Upper lobe of left lung (tissue), 6 donors: ENCODE measurements around the gene TFEB. TPM values are rescaled to one million over a fixed set of nuclear protein-coding genes. Genes with fewer than 3 reads are reported as not detected.

Experiments
- ATAC-seq, 2 donors: fragments of 200-7000 bp; cut with Tn5 transposase; one replicate each; pipeline ENCODE4 v1.9.1; 2022; ENCODE audit warnings: mild to moderate bottlenecking in 2 of 2, moderate library complexity in 2 of 2; ENCODE audit not compliant: low FRiP score in 2 of 2
- DNase-seq, 2 donors: peaks; one replicate each; pipeline ENCODE4 v3.0.0-alpha.2; 2019 to 2020
- H3K27ac ChIP-seq, 4 donors: fragments of 200-600 bp; sonication (generic); one replicate each; pipeline ENCODE4 v1.5.1; 2016 to 2019
- H3K27me3 ChIP-seq, 4 donors: fragments of 200-600 bp; sonication (generic); one replicate each; pipeline ENCODE4 v1.5.1; 2017 to 2019
- H3K36me3 ChIP-seq, 4 donors: fragments of 200-600 bp; sonication (generic); one replicate each; pipeline ENCODE4 v1.5.1; 2016 to 2019
- H3K4me1 ChIP-seq, 4 donors: fragments of 200-600 bp; sonication (generic); one replicate each; pipeline ENCODE4 v1.5.1; 2018 to 2019
- H3K4me3 ChIP-seq, 4 donors: fragments of 200-600 bp; sonication (generic); one replicate each; pipeline ENCODE4 v1.5.1; 2017 to 2019; ENCODE audit warnings: mild to moderate bottlenecking in 2 of 4, moderate library complexity in 1 of 4
- H3K9me3 ChIP-seq, 4 donors: fragments of 200-600 bp; sonication (generic); one replicate each; pipeline ENCODE4 v1.5.1; 2018 to 2019
- CTCF ChIP-seq, 6 experiments: fragments of 450-650 bp in 4 of 6; fragments of 200-600 bp in 2 of 6; sonication (generic) in 2 of 6; IDR thresholded peaks; one replicate each; pipeline ENCODE4 v1.5.1; 2016 to 2019; ENCODE audit warnings: antibody characterized with exemption in 6 of 6
- EP300 ChIP-seq, 4 donors: sonication (generic); formaldehyde crosslinking; IDR thresholded peaks; one replicate each; pipeline ENCODE4 v1.5.1; 2017; ENCODE audit warnings: antibody characterized with exemption in 4 of 4, control low read depth in 2 of 4
- POLR2A ChIP-seq, 4 donors: fragments of 450-650 bp; IDR thresholded peaks; one replicate each; pipeline ENCODE4 v1.5.1; 2016 to 2017; ENCODE audit warnings: antibody characterized with exemption in 4 of 4, mild to moderate bottlenecking in 2 of 4
- POLR2AphosphoS5 ChIP-seq, 2 donors: sonication (generic); formaldehyde crosslinking; IDR thresholded peaks; one replicate each; pipeline ENCODE4 v1.5.1; 2017; ENCODE audit warnings: antibody characterized with exemption in 2 of 2
- WGBS, 2 donors: methylation state at CpG; one replicate each; pipeline ENCODE4 v1.1.5; 2017 to 2018; 5-methylcytosine and 5-hydroxymethylcytosine counted together
- total RNA-seq, 6 donors: library from RNA; depleted of rRNA in 4 of 6; stranded (reverse); fragments of >200 nt in 4 of 6; gene quantifications; one replicate each; pipeline versions ENCODE4 v1.1.0 to v1.2.1, GENCODE V29; 2016 to 2021
- donor health status: DM: no; HTN: no; CAD: no; lungs with moderate emphysema.
- donor health status: DM: no; HTN: yes; CAD: no; lungs with severe emphysema.

TFEB gene
- total RNA-seq, 6 donors from 2014 or later: 20.2 to 46.0 (median 27.3) TPM

GRCh38 chr6:41674231-41675000 is 61.0 kb downstream of the TFEB start:
- H3K4me3 ChIP-seq: no peak overlapping the region
- 67 to 78% methylated on average over 6 to 7 of the region's 7 CpGs for WGBS, 2 donors
- peaks cover 0 to 6% (median 0%) of the 10 kb centered on the region in 4 donors for H3K4me1 ChIP-seq
- H3K27ac ChIP-seq: no peak overlapping the region
- no peaks in the 10 kb centered on the region for H3K36me3 ChIP-seq
- no peak for ATAC-seq
- DNase-seq: no peak
- no peaks in the 10 kb centered on the region for H3K9me3 ChIP-seq
- H3K27me3 ChIP-seq: no peaks in the 10 kb centered on the region
- TF ChIP-seq POLR2AphosphoS5 (IDR thresholded peaks at IDR 0.05) (no peak), EP300 (IDR thresholded peaks at IDR 0.05) (no peak), POLR2A (IDR thresholded peaks at IDR 0.05) (no peak), CTCF (IDR thresholded peaks at IDR 0.05) (no peak)

- no peak overlapping the region for H3K4me3 ChIP-seq
- ATAC-seq (no peak), DNase-seq (no peak)
- WGBS, 2 donors: 88 to 100% methylated on average over 1 to 3 of the region's 5 CpGs
- H3K36me3 ChIP-seq: no peaks in the 10 kb centered on the region
- no peak overlapping the region for H3K27ac ChIP-seq
- H3K4me1 ChIP-seq: peaks cover 0 to 6% (median 0%) of the 10 kb centered on the region in 4 donors
- no peaks in the 10 kb centered on the region for H3K27me3 ChIP-seq
- peaks cover 0 to 3% (median 0%) of the 10 kb centered on the region in 4 donors for H3K9me3 ChIP-seq
- TF ChIP-seq POLR2AphosphoS5 (IDR thresholded peaks at IDR 0.05): no peak
- TF ChIP-seq POLR2A (IDR thresholded peaks at IDR 0.05): no peak
- no peak for TF ChIP-seq CTCF (IDR thresholded peaks at IDR 0.05)
- TF ChIP-seq EP300 (IDR thresholded peaks at IDR 0.05): no peak
Measured at GRCh38 chr6:41673704-41674000, 61.8 kb downstream of the TFEB start.

- no peaks in the 10 kb centered on the region for H3K36me3 ChIP-seq
- 89 to 90% methylated on average over 9 to 17 of the region's 17 CpGs for WGBS, 2 donors
- H3K4me1 ChIP-seq: peaks cover 0 to 6% (median 0%) of the 10 kb centered on the region in 4 donors
- DNase-seq: no peak
- no peak overlapping the region for H3K27ac ChIP-seq
- ATAC-seq: no peak
- TF ChIP-seq EP300 (IDR thresholded peaks at IDR 0.05) (no peak), CTCF (IDR thresholded peaks at IDR 0.05) (no peak), POLR2A (IDR thresholded peaks at IDR 0.05) (no peak)
- no peaks in the 10 kb centered on the region for H3K27me3 ChIP-seq
- peaks cover 0 to 3% (median 0%) of the 10 kb centered on the region in 4 donors for H3K9me3 ChIP-seq
- no peak overlapping the region for H3K4me3 ChIP-seq
Measured at GRCh38 chr6:41672816-41673703, 62.3 kb downstream of the TFEB start.

GRCh38 chr6:41672016-41672415 is 63.4 kb downstream of the TFEB start:
- DNase-seq: no peak
- Histone ChIP-seq H3K4me1 (peaks cover 0 to 6% (median 0%) of the 10 kb centered on the region in 4 donors), H3K27me3 (no peaks in the 10 kb centered on the region), H3K9me3 (peaks cover 0 to 3% (median 0%) of the 10 kb centered on the region in 4 donors), H3K4me3 (no peak overlapping the region), H3K27ac (no peak overlapping the region), H3K36me3 (no peaks in the 10 kb centered on the region)
- TF ChIP-seq CTCF (IDR thresholded peaks at IDR 0.05) (no peak), POLR2A (IDR thresholded peaks at IDR 0.05) (no peak), EP300 (IDR thresholded peaks at IDR 0.05) (no peak), POLR2AphosphoS5 (IDR thresholded peaks at IDR 0.05) (no peak)
- WGBS, 2 donors: 83 to 87% methylated on average over 7 of the region's 7 CpGs
- ATAC-seq: no peak
